GM18526 (cell line): ENCODE results near the gene NOMO2.
"Not testable (repeated sequence)": the region's sequence is repeated elsewhere in the genome, so short reads cannot be mapped to it uniquely, and the experiment has no call there.

Experiments
- POLR2A ChIP-seq: IDR thresholded peaks from 3 replicates; pipeline ENCODE4 v1.6.1; 2011; ENCODE audit not compliant: insufficient read length; ENCODE audit errors: extremely low read depth

The NOMO2 gene, protein sequence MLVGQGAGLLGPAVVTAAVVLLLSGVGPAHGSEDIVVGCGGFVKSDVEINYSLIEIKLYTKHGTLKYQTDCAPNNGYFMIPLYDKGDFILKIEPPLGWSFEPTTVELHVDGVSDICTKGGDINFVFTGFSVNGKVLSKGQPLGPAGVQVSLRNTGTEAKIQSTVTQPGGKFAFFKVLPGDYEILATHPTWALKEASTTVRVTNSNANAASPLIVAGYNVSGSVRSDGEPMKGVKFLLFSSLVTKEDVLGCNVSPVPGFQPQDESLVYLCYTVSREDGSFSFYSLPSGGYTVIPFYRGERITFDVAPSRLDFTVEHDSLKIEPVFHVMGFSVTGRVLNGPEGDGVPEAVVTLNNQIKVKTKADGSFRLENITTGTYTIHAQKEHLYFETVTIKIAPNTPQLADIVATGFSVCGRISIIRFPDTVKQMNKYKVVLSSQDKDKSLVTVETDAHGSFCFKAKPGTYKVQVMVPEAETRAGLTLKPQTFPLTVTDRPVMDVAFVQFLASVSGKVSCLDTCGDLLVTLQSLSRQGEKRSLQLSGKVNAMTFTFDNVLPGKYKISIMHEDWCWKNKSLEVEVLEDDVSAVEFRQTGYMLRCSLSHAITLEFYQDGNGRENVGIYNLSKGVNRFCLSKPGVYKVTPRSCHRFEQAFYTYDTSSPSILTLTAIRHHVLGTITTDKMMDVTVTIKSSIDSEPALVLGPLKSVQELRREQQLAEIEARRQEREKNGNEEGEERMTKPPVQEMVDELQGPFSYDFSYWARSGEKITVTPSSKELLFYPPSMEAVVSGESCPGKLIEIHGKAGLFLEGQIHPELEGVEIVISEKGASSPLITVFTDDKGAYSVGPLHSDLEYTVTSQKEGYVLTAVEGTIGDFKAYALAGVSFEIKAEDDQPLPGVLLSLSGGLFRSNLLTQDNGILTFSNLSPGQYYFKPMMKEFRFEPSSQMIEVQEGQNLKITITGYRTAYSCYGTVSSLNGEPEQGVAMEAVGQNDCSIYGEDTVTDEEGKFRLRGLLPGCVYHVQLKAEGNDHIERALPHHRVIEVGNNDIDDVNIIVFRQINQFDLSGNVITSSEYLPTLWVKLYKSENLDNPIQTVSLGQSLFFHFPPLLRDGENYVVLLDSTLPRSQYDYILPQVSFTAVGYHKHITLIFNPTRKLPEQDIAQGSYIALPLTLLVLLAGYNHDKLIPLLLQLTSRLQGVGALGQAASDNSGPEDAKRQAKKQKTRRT

DNA sequence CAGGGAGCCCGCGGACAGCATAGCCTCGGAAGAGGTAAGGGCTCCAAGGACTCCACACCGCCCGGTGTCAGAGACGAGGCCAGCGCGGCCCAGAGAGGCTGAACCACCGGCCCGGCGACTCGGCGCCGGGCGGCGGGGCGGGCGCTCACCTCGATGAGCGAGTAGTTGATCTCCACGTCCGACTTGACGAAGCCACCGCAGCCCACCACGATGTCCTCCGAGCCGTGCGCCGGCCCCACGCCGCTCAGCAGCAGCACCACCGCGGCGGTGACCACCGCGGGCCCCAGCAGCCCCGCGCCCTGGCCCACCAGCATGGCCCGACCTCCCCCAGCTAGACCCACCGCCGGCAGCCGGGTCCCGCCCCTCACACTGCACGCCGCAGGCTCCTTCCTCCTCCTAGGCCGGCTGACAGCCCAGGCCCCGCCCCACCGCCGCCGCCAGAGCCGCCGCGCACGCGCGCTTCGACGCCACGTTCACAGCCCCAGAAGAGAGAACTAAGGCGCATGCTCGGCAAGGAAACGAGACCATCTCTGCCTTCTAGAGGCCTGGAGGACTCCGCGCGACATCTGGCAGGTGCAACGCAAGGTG is at the start of gene NOMO2:
NOMO2 (minus strand) TSS at position 371 of the 588 bp plus-strand sequence; CDS start at position 314, 57 bp downstream.
- not testable (repeated sequence) for TF ChIP-seq POLR2A

DNA sequence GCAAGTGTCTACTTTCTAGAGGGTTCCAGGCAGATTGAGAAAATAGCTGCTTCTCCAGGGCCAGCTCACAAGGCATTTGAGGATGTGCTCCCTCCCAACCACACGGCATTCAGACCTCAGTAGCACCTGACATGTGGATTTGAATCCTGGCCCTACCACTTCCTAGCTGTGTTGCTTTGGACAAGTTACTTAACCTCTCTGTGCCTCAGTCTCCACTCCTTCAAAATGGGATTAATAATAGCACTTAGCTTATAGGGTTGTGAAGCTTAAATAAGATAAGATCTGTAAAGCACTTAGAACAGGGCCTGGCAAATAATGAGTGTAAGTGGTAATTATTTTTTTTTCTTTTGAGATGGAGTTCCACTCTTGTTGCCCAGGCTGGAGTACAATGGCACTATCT is 21.0 kb upstream of the NOMO2 start:
- TF ChIP-seq POLR2A, result no peak
